Osteocyte (in vitro differentiated cells): ENCODE data around the gene IRX6. TPM values are rescaled to one million over a fixed set of nuclear protein-coding genes. Genes with fewer than 3 reads are reported as not detected.

Experiments used
- DNase-seq: peaks from one replicate; pipeline ENCODE4 v3.0.0; 2021; ENCODE audit warnings: mixed read lengths; ENCODE audit not compliant: unreplicated experiment; ENCODE audit errors: extremely low spot score
- H3K27ac Mint-ChIP-seq: one replicate; pipeline ENCODE4 v1.8.0; 2021; ENCODE audit warnings: mild to moderate bottlenecking, mixed read lengths; ENCODE audit not compliant: unreplicated experiment
- H3K27me3 Mint-ChIP-seq: one replicate; pipeline ENCODE4 v1.8.0; 2021; ENCODE audit warnings: mixed read lengths; ENCODE audit not compliant: unreplicated experiment
- H3K36me3 Mint-ChIP-seq: one replicate; pipeline ENCODE4 v1.8.0; 2021; ENCODE audit warnings: mixed read lengths; ENCODE audit not compliant: unreplicated experiment
- H3K4me1 Mint-ChIP-seq: one replicate; pipeline ENCODE4 v1.8.0; 2021; ENCODE audit warnings: mixed read lengths; ENCODE audit not compliant: unreplicated experiment
- H3K4me3 Mint-ChIP-seq: one replicate; pipeline ENCODE4 v1.8.0; 2021; ENCODE audit warnings: mild to moderate bottlenecking, moderate library complexity, mixed read lengths; ENCODE audit not compliant: unreplicated experiment
- H3K9me3 Mint-ChIP-seq: one replicate; pipeline ENCODE4 v1.8.0; 2021; ENCODE audit warnings: mixed read lengths; ENCODE audit not compliant: unreplicated experiment
- total RNA-seq: library from RNA; stranded (reverse); gene quantifications from 2 replicates; pipeline ENCODE4 v1.2.1, GENCODE V29; 2021
- TF ChIP-seq, protein P1 (sequence below): fragments of 200-600 bp; sonication (generic); IDR thresholded peaks from 2 replicates; pipeline ENCODE4 v1.5.0; 2021; ENCODE audit warnings: antibody characterized with exemption, mild to moderate bottlenecking, moderate library complexity

The IRX6 gene
- total RNA-seq, 1 donor from 2014 or later, result 0.38 TPM

DNA sequence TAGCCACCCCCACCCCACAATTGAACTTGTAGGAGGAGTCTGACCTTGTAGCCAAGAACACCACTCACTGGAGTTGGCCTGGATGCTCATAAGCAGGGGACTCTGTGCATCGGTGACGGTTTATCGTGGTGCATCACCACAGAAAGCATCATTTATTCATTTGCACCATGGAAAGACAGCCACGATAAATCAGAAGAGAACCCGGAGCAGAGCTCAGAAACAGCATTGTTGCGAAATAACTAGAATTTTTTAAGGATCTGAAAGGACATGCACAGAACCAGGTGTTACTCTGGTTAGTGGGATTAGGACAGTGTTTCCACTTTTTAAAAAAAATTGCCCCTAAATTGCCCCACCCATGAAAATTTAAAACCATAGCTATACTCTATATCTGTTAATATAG, 44.4 kb upstream of the IRX6 start:
- H3K36me3 Mint-ChIP-seq, result no peaks in the 10 kb centered on the region
- no peak overlapping the region for H3K27ac Mint-ChIP-seq
- H3K4me3 Mint-ChIP-seq, result no peak overlapping the region
- no peak for DNase-seq
- no peaks in the 10 kb centered on the region for H3K9me3 Mint-ChIP-seq
- TF ChIP-seq, protein P1, sequence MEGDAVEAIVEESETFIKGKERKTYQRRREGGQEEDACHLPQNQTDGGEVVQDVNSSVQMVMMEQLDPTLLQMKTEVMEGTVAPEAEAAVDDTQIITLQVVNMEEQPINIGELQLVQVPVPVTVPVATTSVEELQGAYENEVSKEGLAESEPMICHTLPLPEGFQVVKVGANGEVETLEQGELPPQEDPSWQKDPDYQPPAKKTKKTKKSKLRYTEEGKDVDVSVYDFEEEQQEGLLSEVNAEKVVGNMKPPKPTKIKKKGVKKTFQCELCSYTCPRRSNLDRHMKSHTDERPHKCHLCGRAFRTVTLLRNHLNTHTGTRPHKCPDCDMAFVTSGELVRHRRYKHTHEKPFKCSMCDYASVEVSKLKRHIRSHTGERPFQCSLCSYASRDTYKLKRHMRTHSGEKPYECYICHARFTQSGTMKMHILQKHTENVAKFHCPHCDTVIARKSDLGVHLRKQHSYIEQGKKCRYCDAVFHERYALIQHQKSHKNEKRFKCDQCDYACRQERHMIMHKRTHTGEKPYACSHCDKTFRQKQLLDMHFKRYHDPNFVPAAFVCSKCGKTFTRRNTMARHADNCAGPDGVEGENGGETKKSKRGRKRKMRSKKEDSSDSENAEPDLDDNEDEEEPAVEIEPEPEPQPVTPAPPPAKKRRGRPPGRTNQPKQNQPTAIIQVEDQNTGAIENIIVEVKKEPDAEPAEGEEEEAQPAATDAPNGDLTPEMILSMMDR, result no peak
- H3K27me3 Mint-ChIP-seq, result peaks cover 13% of the 10 kb centered on the region
- H3K4me1 Mint-ChIP-seq, result peaks cover 50% of the 10 kb centered on the region

DNA sequence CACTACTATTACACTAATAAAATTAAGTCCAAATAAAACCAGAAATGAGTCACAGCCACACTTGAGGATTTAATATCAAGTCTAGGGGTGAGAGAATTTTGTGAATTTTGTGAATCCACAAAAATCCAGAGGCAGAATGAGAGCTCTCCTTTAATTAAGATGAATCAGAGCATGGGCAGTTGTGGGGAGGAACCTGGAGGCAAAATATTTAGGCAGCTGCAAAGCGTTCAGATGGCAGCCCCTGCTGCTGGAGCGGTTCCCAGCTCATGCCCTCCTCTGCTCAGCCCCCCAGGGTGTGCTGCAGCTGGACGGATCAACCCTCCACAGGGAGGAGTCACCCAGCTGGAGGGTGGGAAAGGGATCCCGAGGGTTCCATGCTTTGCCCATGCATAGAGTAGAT, 43.4 kb upstream of the IRX6 start:
- peaks cover 13% of the 10 kb centered on the region for H3K27me3 Mint-ChIP-seq
- peaks cover 60% of the 10 kb centered on the region for H3K4me1 Mint-ChIP-seq
- DNase-seq, result peak; percentile 90
- no peak overlapping the region for H3K4me3 Mint-ChIP-seq
- TF ChIP-seq, protein P1, result no peak
- H3K9me3 Mint-ChIP-seq, result no peaks in the 10 kb centered on the region
- H3K27ac Mint-ChIP-seq, result peak overlapping the region; percentile 57
- no peaks in the 10 kb centered on the region for H3K36me3 Mint-ChIP-seq

DNA sequence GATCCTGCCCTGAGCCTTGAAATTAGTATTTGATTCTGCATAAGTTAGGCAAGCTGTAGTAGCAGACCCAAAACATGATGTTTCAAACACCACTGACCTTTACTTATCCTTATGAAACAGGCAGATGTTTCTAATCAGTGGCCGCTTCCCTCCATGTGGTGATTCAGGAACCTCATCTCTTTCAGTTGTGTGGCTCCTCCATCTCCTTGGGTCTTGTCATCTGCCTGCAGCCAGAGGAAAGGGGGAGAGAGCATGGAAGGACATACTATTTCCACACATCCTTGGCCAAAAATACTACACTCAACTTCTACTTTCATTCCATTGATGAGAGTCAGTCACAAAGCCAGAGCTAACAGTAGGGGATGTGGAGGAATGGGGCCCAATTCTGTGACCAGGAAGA, 41.6 kb upstream of the IRX6 start:
- no peak overlapping the region for H3K4me3 Mint-ChIP-seq
- peaks cover 7% of the 10 kb centered on the region for H3K9me3 Mint-ChIP-seq
- peaks cover 6% of the 10 kb centered on the region for H3K27me3 Mint-ChIP-seq
- TF ChIP-seq, protein P1, result no peak
- DNase-seq, result no peak
- H3K4me1 Mint-ChIP-seq, result peaks cover 66% of the 10 kb centered on the region
- peak overlapping the region; percentile 86 for H3K27ac Mint-ChIP-seq
- peaks cover 3% of the 10 kb centered on the region for H3K36me3 Mint-ChIP-seq

DNA sequence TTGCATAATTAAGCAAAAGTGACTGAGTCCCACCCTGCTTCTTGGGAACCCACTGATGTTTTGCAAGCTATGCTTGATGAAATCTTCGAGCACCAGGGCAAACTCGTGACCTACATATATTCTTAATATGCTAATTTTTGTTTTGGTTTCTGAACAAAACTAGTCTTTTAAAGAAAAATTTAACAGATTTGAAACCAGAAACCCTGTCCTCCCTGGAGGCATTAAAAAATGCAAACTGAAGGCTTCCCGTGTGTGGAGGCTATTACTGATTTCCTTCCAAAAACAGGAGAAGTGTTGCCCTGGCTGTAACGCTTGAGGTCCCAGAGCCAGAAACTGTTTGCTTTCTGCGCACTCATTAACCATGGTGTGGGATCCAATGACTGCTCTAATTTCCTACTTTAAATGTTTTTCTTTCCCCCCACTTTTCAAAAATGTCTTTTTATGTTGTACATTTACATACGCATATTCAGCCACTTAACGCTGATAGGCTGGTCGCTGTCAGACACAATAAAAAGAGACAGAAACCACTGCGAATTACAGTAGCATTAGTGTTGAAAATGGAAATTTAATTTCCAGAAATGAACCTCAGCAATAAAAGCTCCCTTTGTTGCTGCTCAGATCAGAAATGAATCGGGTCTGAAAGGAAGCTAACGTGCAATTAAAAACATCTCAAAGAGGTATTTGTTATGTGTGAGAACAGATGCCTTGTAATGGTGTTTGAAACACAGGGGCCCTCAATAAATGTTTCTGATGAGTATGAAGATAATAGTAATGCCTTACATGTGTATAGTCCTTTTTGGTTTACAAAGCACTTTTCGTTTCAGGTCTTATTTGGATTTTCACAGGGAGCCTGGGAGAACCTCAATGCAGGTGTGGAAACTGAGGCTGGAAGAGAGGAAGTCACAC, 39.9 kb upstream of the IRX6 start:
- TF ChIP-seq, protein P1, result no peak
- Mint-ChIP-seq H3K9me3 (peaks cover 16% of the 10 kb centered on the region), H3K4me3 (peak overlapping the region; percentile 42), H3K27ac (peak overlapping the region; percentile 86), H3K36me3 (peaks cover 6% of the 10 kb centered on the region), H3K27me3 (no peaks in the 10 kb centered on the region), H3K4me1 (peaks cover 64% of the 10 kb centered on the region)
- no peak for DNase-seq

DNA sequence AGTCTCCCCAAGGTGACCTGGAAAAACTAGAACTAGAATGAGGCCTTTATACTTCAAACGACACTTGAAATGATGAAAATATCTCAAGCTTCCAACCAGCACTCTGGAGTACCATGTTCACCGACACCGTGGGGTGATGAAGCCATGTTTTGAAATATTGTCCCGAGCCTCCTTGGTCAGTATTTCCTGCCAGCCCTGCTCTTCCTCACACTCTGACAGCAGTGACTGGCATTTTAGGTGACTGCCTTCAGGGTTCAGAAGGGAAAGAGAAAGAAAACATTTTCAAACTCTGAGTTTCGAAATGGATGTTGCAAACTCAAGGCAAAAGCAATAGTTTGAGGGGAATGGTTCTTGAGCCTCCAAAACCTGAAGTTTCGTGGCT, 39.3 kb upstream of the IRX6 start:
- TF ChIP-seq, protein P1, result no peak
- Mint-ChIP-seq H3K9me3 (peaks cover 16% of the 10 kb centered on the region), H3K27me3 (no peaks in the 10 kb centered on the region), H3K27ac (peak overlapping the region; percentile 86), H3K4me3 (no peak overlapping the region), H3K4me1 (peaks cover 58% of the 10 kb centered on the region), H3K36me3 (peaks cover 6% of the 10 kb centered on the region)
- no peak for DNase-seq
